Measurements from ENCODE around the gene SLIT3.
A peak's percentile ranks its signal among the peaks of the same experiment; 100 is the strongest.

Gene SLIT3

DNA sequence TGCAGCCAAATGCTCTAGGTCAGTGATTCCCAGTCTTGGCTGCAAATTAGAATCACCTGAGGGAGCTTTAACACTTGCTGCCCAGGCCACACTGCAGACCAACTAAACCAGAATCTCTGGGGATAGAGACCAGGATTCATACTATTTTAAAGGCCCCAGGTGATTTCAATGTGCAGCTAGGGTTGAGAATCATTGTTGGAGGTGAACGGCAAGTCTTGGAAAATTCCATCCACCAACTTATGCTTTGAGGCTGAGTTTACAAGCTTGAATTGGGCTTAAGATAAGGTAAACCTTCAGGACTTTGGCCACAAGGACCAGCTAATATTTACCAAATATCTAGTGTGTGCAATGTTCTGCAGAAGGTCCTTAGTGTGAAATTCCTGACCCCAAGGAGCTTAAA is 27.5 kb downstream of the SLIT3 start:
- Mint-ChIP-seq H3K36me3 (ENCODE audit: low read depth) (peaks cover 18% of the 10 kb centered on the region), H3K4me3 (no peak overlapping the region), H3K27ac (no peak overlapping the region), H3K4me1 (peaks cover 20% of the 10 kb centered on the region), H3K27me3 (ENCODE audit: low read depth) (peaks cover 21% of the 10 kb centered on the region), H3K9me3 (no peaks in the 10 kb centered on the region)
- no peak for TF ChIP-seq CTCF (IDR thresholded peaks at IDR 0.05; ENCODE audit: unreplicated experiment in 3 of 3)

DNA sequence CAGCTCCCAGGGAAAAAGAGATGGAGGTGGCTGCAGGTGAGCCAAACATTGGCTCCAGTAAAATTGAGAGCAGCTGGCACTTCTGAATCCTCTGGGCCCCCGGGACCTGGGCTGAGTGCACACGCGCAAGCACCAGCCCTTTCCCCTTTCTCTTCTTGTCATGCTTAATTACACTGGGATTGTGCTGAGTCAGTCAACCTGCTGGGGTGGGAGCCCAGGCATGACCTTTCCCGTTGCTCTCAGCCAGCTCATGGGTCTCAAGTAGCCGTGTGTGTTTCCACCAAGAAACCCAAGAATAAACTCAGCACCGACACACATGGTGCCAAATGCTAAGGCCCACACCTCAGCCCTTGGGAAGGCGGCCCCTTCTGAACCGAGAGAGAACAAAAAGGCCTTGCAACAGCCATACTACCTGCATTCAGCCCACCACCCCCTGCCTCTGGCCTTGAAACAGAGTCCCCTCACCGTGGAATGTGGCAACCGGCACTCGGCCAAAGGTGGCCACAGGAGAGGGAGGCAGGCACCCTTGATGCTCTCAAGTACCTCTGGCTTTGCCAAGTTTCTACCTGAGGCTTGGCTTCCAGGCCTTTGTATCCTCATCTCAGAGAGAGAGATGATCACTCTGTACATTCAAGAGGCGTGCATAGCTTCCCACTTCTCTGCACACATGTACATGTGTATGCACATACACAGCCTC is 28.1 kb downstream of the SLIT3 start:
- Mint-ChIP-seq H3K9me3 (no peaks in the 10 kb centered on the region), H3K4me1 (peaks cover 20% of the 10 kb centered on the region), H3K4me3 (no peak overlapping the region), H3K27me3 (ENCODE audit: low read depth) (peaks cover 21% of the 10 kb centered on the region), H3K27ac (no peak overlapping the region), H3K36me3 (ENCODE audit: low read depth) (peaks cover 15% of the 10 kb centered on the region)
- no peak for TF ChIP-seq CTCF (IDR thresholded peaks at IDR 0.05; ENCODE audit: unreplicated experiment in 3 of 3)

DNA sequence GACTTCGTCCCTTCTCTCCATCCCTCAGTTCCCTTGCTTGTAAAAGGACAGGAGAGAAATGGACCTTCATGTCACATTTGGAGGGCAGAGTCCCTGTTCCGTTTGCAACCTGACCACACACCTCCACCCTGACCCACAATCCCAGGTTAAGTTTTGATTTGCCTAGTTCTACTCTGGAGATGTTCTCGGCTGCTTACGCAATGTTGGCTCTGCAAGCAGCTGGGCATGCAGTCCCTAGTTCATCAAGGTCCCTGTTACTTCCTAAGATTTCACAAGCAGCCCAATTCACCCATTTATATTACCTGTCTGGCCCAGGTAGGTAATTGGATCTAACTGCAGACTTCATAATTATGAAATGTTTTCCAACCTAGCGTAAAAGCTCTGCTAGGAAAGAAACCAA is 28.8 kb downstream of the SLIT3 start:
- no peak for TF ChIP-seq CTCF (IDR thresholded peaks at IDR 0.05; ENCODE audit: unreplicated experiment in 3 of 3)
- H3K27ac Mint-ChIP-seq = no peak overlapping the region

GRCh38 chr5:169270827-169271226 is 30.1 kb downstream of the SLIT3 start:
- H3K27ac Mint-ChIP-seq = no peak overlapping the region
- H3K4me3 Mint-ChIP-seq = no peak overlapping the region
- H3K4me1 Mint-ChIP-seq = peaks cover 20% of the 10 kb centered on the region
- H3K9me3 Mint-ChIP-seq = no peaks in the 10 kb centered on the region
- TF ChIP-seq CTCF (IDR thresholded peaks at IDR 0.05; ENCODE audit: unreplicated experiment in 3 of 3) = no peak
- peaks cover 11% of the 10 kb centered on the region for H3K36me3 Mint-ChIP-seq (ENCODE audit: low read depth)
- peaks cover 21% of the 10 kb centered on the region for H3K27me3 Mint-ChIP-seq (ENCODE audit: low read depth)

More for the DNA sequence above, 28.8 kb downstream of the SLIT3 start:
- Mint-ChIP-seq H3K36me3 (ENCODE audit: low read depth) (peaks cover 13% of the 10 kb centered on the region), H3K9me3 (no peaks in the 10 kb centered on the region), H3K27me3 (ENCODE audit: low read depth) (peaks cover 21% of the 10 kb centered on the region), H3K4me3 (no peak overlapping the region), H3K4me1 (peaks cover 20% of the 10 kb centered on the region)

GRCh38 chr5:169268019-169268418 is 32.9 kb downstream of the SLIT3 start:
- no peaks in the 10 kb centered on the region for H3K9me3 Mint-ChIP-seq
- TF ChIP-seq CTCF (IDR thresholded peaks at IDR 0.05; ENCODE audit: unreplicated experiment in 3 of 3) = no peak
- H3K4me3 Mint-ChIP-seq = no peak overlapping the region
- no peak overlapping the region for H3K27ac Mint-ChIP-seq
- peaks cover 18% of the 10 kb centered on the region for H3K27me3 Mint-ChIP-seq (ENCODE audit: low read depth)
- peaks cover 31% of the 10 kb centered on the region for H3K4me1 Mint-ChIP-seq
- peaks cover 10% of the 10 kb centered on the region for H3K36me3 Mint-ChIP-seq (ENCODE audit: low read depth)

GRCh38 chr5:169265888-169266287 is 35.1 kb downstream of the SLIT3 start:
- peak in 1 of 3 experiments; percentile 21 for TF ChIP-seq CTCF (IDR thresholded peaks at IDR 0.05; ENCODE audit: unreplicated experiment in 3 of 3)
- H3K27ac Mint-ChIP-seq = no peak overlapping the region

More at GRCh38 chr5:169265888-169266287, 35.1 kb downstream of the SLIT3 start:
- Mint-ChIP-seq H3K36me3 (ENCODE audit: low read depth) (peaks cover 10% of the 10 kb centered on the region), H3K27me3 (ENCODE audit: low read depth) (peaks cover 5% of the 10 kb centered on the region), H3K9me3 (no peaks in the 10 kb centered on the region), H3K4me3 (no peak overlapping the region), H3K4me1 (peaks cover 34% of the 10 kb centered on the region)

Measured in nephron (organoid).